Bone marrow (tissue), 2 donors: ENCODE measurements around the gene CSTB.

Experiments
- DNase-seq, 2 donors: peaks; one replicate each; lab custom pipeline; 2025; lab: John Stamatoyannopoulos, UW

Gene CSTB

GRCh38 chr21:43750339-43751033, 25.6 kb downstream of the CSTB start:
- no peak for DNase-seq

DNA sequence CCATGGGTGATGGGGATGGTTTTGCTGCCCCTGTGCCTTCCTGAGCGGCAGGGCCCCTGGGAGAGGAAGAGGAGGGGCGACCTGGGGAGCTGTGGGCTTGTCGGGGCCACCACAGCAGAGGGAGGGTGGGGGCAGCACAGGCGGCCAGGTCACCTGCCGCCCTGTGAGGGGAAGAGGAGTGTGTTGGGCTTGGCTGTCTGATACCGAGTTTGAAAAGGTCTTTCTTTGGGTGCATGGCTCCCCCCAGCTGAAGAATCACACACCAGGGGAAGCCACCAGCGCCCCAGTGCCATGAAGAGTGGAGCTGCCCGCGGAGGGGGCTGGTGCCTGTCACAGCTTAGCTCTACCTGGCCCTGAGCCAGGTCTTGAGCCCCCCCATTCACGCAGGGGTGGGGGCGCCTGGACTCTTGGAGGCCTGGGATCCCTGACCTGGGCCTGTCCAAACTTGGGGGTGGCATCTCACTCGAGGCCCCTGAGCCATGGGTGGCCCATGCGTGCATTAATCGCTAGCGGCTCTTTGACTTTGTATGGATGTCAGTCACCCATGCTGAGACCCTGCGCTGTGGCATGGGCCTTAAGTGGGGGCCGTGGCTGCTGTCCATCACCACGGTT, 26.4 kb downstream of the CSTB start:
- DNase-seq: no peak

GRCh38 chr21:43748622-43749021, 27.5 kb downstream of the CSTB start:
- no peak for DNase-seq

- no peak for DNase-seq
Measured at GRCh38 chr21:43745772-43746517, 30.2 kb downstream of the CSTB start.

- DNase-seq: no peak
Measured at GRCh38 chr21:43744725-43745124, 31.4 kb downstream of the CSTB start.

DNA sequence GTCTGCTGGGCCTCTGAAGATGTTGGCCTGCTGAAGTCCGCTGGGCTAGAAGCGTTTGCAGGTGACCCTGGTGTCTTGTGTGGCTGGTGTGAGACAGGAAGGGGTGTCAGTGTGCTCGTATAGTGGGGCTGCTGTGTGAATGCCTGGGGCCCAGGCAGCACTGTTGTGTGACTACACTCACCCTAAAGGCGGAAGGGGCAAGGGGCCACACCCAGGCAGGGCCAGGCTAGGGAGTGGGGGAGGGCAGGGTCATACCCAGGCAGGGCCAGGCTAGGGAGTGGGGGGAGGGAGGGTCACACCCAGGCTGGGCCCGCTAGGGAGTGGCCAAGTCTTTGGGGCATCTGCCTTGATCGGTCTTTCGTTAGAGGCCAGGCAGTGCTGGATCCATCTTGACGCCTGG, 32.2 kb downstream of the CSTB start:
- DNase-seq: no peak

- DNase-seq: no peak
Measured at GRCh38 chr21:43741423-43742096, 34.5 kb downstream of the CSTB start.

- no peak for DNase-seq
Measured at GRCh38 chr21:43740497-43741156, 35.5 kb downstream of the CSTB start.

DNA sequence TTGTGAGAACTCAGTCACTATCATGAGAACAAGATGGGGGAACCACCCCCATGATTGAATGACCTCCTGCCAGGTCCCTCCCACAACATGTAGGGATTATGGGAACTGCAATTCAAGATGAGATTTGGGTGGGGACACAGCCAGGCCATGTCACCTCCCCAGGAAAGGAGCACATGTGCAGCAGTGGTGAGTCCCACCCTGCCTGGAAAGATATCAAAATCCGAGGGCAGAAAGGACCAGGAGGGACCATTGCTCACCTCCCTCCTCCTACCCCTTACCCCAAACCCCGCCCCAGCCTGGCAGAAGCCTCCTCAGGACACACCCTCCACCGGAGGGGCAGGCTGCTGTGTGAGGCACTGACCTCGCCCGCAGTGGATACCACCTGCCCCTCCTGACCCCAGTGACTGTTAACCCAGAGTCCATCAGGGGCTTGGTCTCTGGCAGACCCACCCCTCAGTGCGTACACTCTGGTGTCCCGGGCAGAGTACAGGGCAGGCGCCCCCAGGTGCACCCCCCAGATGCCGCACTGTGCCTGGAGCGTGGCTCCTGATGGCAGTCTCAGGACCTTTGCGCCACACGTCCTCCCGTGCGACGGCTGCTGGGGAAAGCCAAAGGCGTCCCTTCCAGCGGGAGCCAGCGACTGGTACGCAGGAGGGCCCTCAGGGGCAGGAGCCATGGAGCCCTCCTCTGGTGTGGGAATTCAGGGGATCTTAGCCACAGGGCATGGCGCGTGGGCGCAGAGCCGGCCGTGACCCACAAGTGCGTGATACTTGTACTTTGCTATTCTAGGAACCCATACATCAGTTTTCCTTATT, 36.3 kb downstream of the CSTB start:
- no peak for DNase-seq

- no peak for DNase-seq
Measured at GRCh38 chr21:43737158-43737950, 38.8 kb downstream of the CSTB start.

DNA sequence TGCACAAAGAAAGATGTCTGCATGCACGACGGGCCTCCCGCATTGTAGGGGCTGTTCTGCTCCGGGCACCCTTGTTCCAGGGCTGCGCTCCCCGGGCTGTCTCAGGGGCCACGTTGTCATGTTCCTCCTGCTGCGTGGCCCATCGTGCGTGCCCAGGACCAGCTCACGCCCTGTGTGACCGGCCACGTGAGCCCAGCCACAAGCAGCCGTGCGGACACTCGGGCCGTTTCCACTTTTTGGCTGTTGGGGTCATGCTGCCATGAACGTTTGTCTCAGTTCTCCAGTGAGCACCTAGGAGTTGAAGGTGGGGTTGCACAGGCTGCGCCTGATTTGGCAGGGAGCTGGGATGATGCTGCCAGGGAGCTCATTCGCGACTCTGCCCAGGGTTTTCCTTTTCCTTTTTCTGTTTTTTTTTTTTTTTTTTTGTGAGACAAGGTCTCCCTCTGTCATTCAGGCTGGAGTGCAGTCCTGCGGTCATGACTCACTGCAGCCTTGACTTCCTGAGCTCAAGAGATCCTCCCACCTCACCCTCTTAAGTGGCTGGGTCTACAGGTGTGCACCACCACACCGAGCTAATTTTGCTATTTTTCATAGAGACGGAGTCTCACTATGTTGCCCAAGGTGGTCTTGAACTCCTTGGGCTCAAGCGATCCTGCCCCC, 39.8 kb downstream of the CSTB start:
- DNase-seq: no peak

DNA sequence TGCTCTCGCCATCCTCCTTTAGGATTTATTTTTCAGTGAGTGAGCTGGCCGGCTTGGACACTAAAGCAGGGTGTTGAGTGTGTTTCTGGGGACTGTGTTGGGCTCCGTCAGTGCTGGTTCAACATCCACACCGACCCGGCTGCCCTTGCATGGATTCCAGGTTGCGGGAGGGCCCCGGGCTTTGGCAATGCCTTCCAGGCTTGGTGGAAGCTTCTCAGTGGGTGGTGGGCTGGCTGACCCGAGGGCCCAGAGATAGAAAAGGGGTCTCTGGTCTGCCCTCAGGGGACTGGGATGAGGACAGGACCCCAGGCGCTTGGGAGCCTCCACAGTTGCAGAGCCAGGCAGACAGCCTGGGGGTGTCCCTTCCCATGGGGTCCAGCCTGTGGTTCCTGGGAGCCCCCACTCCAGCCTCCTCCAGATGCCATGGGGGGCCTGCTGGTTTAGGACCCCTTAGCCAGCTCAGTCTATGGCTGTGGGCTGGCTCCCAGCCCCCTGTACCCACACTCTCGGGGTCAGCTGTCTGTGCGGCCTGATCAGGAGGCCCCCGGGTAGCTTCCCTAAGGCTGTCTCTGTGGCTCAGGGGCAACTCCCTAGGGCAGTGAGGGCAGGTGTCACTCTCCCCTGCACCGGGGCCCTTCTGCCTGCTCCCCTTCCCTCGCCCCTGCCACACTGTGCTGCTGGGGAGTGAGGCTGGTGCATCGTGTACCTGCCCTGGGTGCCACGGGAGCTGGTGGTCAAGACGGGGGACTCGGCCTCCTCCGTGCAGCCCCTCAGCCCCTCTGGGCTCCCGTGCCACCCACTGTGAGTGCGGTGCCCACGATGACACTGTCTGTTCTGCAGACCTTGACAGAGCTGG, 40.6 kb downstream of the CSTB start:
- no peak for DNase-seq

- no peak for DNase-seq
Measured at GRCh38 chr21:43734928-43735229, 41.2 kb downstream of the CSTB start.

DNA sequence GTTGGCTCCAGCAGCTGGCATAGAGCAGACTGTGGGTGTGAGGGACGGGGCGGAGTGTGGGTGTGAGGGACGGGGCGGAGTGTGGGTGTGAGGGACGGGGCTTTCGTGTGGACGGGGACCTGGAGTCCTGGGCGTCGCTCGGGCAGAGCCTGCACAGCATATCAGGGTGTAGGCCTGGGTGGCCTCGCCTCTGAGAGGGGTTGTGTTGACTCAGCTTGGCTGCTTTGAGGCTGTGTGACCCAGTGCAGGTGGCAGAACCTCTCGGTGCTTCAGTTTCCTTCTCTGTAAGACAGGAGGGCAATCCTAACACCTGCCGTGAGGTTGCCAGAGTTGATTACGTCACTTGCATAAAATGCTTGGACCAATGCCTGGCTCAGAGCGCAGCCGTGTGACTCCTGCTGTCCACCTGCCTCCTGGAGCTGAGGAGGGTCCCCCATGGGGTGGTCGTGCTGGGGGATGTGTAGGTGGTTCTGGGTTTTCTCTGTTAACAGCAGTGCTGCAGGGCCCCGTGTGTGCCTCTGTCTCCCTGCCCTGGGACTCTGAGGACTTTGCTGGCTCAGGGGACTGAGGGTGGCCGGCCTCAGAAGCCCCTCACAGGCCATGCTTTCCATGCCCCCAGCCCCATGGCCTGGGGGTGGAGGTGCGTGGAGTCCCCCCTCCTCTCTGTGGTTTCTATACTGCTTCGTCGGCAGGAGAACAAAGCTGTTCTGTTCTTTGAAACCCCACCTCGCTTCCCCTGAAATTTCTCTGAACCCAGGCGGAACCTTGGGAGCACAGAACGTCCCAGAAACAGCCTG, 41.8 kb downstream of the CSTB start:
- no peak for DNase-seq

DNA sequence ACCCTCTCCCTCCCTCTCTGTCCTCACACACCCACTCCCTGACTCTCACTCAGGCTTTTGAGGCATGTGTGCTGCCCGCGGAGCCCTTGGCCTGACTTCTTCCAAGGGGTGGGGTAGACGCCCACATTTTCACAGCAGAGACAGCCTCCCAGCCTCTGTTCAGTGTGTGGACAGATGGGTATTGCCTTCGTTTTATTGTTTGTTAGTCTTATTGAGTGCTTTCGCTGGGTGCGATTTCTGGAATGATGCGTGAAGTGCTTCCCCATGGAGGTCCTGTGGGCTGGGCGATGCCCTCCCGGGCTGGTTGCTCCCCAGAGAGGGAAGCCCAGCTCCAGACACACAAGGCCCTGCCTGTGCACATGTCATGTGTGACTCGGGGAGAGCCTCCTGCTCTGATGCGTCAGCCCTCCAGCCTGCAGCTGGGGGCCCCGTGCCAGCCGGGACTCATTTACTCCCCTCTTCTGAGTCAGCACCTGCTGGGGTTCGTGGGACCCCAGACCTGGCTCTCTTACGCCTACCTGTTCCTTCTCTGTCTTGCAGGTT, 42.5 kb downstream of the CSTB start:
- no peak for DNase-seq

- DNase-seq: no peak
Measured at GRCh38 chr21:43733060-43733459, 43.0 kb downstream of the CSTB start.

DNA sequence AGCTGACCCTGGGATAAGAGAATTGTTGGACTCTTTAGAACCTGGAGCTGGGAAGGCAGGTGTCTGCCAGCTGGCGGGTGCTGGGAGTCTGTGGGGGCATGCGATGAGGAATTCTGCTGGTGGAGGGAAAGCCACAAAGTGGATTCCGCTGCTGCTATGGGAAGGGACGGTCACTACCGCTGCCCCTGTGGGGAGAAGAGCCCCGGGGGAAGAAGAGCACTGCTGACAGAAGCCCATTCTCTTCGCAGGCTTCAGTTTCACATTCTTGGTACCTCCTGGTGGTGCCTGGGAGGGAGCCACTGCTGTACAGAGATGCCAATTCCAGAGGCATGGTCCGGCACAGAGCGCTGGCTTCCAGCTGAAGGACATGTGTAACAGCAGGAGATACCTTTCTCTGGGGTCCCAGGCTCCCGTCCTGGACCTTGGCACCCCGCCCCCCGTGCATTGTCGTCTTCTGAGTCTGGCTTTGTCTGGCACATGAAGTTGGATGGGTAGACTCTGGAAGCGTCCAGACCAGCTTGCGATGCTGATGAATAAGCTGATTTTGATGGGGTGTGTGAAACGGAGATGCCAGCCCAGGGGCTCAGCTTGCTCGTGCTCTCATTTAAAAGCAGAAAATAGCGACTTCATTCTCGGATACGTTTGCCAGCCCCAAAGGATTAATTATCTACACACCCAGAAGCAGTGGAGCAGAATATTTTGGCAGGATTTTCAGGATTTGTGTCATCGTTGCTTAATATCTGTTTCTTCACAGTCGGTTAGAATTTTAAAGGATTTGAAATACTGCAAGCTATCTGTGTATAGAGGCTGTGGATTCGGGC, 44.0 kb downstream of the CSTB start:
- no peak for DNase-seq
